Suppressor macrophage (primary cell): ENCODE measurements around the gene MALT1.
A peak's percentile ranks its signal among the peaks of the same experiment; 100 is the strongest.
"Not testable (repeated sequence)": the region's sequence is repeated elsewhere in the genome, so short reads cannot be mapped to it uniquely, and the experiment has no call there.

Source experiments
- DNase-seq, 4 experiments: peaks; one replicate each; pipeline ENCODE4 v3.0.0-alpha.2; 2020 to 2022

MALT1 gene

DNA sequence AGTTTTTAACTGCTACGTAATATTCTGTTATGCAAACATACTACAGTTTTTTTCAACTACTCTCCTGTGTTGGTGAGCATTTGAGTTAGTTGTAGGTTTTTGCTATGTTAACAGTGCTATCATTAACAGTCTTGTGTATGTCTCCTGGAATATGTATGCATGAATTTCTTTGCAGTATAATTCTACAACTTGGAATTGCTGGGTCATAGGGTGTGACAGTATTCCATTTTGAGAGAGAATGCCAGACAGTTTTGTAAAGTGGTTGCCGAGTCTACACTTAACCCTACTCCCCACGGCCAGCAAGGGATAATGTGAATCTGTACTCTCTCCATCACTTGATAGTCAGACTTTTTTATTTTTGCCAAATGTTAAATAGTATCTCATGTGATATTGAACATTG, 67.1 kb downstream of the MALT1 start:
- no peak for DNase-seq

DNA sequence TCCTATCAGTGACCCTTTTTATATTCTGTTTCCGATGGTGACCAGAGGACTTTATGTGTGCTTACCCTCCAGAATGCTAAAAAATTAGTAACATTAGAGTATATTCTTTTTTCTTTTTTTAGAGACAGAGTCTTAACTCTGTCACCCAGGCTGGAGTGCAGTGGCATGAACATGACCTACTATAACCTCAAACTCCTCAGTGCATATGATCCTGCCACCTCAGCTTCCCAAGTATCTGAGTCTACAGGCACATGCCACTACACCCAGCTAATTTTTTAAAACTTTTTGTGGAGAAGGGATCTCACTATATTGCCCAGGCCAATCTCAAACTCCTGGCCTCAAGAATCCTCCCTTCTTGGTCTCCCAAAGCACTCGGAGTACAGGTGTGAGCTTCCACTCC, 74.6 kb downstream of the MALT1 start:
- no peak for DNase-seq

DNA sequence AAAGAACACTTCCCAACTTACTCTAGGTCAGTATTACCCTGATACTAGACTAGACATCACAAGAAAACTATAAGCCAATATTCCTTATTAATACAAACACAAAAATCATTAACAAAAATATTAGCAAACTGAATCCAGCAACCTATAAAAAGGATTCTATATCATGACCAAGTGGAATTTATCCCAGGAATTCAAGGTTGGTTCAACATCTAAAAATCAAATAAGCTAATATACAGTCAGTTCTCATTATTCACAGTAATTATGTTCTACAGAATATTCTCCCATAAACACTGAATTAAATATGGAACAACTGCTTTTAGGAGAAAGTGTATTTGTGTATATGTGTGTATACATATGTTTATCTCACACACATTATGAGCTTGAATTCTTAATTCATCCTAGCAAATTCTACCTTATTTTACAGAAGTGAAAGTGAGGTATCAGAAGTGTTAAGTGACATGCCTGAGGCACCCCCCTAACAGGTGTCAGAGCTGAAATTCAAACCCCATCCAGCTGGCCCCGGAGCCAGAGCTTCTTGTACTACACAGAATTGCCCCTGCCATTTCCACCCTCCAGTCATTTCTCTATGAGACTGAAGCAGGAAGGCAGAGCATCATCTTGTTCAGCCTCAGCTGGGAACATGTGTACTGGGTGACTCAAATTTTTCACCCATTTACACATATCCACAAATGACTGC, 77.8 kb downstream of the MALT1 start:
- DNase-seq = no peak

DNA sequence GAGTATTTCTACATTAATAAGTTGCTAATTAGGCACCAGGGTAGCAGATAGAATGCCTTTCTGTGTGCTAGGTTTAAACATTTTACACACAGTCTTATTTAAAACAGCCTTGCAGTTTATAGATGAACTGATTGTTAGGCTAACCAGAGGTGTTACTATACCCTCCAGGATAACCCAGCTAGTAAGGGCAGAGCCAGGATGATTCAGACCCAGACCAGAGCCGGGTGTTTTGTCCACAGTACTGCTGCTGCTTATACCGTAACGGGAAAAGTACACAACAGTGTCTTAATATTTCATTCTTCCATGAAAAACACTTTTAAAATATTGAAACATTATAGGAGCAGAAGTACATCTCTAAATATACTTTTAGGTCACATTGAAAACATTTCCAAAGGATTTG, 82.7 kb downstream of the MALT1 start:
- DNase-seq = no peak

DNA sequence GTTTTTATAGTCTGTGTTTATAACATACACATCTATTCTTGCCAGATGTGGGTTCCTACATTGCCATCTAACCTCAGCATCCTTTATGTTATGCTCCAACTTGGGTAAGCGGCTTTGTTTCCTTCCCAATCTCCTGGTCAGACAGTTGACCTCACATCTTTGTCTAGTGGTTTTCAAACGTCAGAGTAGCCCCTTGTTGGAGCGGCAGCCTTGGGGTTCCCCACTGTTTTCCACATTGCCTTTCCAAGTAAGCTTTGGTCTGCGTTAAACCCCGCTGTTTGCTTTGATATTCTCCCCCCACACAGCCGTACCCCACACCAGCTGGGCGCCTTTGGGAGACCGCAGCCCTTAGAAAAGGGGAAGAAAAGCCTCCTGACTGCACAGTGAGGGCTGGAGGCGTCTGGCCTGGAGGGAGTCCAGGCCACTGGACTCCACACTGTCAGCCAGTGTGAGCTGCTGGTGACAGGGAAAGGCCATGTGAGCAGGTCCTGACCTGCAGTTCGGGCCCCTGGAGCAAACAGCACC, 83.3 kb downstream of the MALT1 start:
- DNase-seq = peak; percentile 91 to 96 (median 92)

DNA sequence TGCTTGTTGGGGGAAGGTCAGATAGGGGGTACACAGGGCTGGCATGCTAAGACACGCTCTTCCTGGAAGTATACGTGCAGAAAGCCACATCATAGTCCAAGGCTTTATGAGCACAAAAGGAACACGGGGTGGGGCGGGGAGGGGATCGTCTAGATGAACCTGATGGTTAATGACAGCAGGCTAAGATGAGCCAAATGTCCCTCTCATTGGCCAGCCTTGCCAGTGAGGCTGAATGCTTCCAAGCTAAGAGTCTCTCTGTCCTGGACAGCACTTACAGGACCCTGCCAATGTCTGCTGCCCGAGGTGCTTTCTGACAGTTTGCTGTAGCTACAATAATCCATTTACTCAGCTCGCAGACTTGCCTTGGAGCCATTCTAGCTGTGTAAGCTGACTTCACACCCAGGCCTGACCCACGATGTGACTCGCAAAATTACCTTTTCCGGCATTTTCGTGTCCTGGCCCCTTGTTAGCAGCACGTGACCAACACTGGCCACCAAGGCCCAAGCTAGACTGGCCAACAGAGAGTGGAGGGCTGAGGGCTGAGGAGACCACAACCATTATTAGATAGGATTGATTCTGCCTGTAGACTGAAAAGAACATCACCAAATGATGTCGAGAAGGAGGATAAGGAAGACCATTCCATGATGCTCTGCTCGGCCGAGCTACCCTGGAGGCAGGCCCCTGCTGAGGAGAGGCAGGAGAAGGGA, 84.2 kb downstream of the MALT1 start:
- DNase-seq = no peak

DNA sequence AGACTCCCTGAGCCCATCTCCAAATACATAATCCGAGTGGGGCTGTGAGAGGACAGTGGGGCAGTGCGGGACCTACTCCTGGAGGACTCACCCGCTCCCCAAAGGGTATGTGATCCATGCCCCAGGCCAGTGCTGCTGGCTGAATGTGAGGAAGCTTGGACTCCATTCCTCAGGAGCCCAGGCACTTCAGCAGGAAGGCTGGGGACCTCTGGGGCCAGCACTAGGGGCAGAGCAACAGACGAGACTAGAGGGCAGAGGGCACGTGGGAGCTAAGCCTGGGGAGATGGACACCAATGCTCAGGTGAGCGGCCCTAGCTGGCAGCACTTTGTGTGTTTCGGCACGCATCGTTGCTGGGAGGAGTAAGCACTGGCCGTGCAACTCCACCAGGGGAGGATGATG, 84.9 kb downstream of the MALT1 start:
- no peak for DNase-seq

DNA sequence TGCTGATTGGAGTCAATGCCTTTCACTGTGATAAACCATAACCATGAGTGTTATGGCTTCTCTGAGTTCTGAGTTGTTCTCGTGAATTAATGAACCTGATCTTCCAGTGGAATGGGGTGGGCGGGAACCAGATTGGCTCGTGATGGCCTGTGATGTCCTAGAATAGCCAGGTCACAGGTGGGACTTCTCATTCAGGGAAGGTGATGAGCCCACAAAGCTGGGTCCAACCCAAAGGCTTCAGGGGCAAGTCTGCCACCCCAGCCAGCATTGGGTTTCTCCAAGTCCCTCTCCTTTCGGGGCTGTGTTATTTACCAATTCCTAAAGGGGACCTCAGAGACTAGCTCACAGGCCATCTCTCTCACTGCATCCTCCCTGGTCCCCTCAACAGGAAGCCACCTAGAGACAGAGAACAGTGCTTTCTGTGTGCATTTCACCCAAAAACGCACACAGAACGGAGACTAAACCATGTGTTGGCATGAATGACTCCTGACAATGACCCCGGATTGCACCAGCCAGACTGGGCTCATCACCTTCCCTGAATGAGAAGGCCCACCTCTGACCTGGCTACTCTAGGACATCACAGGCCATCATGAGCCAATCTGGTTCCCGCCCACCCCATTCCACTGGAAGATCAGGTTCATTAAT, 85.5 kb downstream of the MALT1 start:
- DNase-seq = no peak

DNA sequence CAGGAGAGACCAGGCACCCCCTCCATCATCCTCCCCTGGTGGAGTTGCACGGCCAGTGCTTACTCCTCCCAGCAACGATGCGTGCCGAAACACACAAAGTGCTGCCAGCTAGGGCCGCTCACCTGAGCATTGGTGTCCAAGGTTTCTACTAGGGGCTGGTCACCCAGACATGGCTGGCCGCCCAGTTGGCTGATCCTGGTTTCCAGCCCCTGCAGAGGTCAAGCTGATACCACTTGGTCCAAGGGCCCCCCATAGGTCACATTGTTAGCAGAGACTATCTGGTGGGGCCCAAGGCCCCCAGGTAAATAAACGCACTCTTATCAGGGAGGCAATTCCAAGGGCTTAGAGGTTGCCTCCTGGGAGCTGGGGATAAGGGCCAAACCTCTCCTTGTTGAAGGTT, 86.1 kb downstream of the MALT1 start:
- DNase-seq = not testable (repeated sequence)

DNA sequence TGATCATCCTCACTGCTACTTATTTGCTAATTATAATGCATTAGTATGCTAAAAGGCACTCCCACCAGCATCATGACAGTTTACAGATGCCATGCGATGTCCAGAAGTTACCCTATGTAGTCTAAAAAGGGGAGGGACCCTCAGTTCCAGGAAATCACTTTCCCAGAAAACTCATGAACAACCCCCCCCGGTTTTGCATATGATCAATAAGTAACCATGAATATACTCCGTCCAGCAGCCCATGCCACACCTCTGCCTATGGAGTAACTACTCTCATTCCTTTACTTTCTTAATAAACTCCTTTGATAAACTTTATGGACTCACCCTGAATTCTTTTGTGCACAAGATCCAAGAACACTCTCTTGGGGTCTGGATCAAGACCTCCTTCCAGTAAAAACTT, 86.8 kb downstream of the MALT1 start:
- DNase-seq = no peak

DNA sequence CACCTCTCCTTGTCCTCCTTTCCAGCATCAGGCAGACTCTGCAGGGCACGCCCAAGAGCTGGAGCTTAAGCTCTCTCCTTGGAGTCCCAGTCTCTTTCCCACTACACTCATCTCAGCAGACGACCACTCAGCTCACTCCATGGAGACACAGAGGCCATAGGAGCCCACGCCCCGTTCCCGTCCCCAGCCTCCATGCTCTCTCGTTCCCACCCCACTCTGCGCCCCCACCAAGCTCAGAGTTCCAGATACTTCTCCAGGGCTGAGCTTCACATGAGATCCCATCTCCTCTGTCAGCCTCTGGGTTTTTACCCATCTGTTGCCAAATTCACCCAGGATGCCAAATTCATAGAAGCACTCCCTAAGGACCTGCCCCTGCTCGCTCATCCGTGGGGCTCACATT, 87.3 kb downstream of the MALT1 start:
- no peak for DNase-seq

DNA sequence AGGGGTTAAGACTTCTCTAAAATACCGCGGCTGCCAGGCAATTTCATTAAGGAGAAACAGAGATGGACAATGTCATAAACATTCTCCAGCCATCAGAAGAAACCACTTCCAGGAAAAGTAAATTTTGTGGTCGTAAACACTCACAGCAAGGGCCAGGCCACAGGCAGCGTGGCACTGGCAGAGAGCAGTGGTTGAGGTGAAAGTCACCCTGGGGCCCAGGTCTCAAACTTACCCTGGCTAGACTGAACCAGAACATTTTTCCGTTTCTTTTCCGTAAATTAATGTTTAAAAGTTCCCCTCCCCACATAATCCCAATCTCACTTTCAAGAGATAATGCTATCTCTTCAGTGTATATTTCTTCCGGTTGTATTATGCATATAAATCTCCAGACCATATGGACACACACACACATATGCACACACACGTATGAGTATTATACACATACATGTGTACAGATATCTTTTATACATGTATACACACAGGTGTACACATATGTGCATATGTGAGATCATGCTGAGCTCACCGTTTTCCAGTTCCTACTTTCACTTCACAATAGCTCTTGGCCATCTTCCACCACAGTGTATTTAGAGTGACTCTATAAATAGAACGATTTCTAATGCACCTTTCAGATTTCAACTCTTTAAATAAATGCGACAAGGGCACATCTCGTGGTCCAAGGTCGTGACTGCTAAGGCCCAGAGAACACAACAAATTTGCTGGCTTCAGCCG, 90.1 kb downstream of the MALT1 start:
- DNase-seq = peak in 2 of 4 experiments; percentile 14 to 15

DNA sequence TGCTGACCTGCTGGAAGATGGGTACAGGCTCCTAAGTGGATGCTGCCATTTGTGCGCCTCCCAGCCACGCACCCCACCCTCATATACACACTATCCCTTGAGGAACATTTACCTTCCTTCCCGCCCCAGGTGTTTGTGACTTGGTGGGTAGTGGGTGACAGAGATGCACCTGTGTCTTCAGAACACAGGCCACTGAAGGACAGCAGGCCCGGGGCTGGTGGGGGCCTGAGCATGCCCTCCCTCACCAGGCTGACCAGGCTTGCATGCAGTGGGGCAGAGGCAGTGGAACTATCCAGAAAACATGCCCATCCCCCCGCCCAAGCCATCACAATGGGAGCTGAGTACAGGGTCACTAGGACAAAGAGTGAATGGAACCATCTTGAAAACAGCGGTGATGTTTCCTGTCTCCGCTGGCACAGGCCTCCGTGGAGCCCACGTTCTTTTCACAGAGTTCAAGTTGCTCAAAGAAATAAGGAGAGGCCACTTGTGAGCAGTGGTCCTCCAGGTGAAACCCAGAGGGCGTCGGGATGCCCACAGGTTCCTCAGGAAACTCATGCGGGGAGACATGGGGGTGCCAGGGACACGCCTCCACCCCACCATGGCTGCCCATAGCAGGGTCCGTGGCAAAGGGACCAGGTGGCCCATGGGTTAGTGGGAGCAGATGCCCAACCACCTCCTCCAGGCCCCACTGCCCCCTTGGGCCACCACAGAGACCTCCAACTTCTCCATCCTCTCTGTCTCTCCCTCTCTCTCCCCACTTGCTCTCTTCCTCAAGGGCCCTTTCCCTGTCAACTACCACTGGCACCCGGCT, 90.9 kb downstream of the MALT1 start:
- no peak for DNase-seq

DNA sequence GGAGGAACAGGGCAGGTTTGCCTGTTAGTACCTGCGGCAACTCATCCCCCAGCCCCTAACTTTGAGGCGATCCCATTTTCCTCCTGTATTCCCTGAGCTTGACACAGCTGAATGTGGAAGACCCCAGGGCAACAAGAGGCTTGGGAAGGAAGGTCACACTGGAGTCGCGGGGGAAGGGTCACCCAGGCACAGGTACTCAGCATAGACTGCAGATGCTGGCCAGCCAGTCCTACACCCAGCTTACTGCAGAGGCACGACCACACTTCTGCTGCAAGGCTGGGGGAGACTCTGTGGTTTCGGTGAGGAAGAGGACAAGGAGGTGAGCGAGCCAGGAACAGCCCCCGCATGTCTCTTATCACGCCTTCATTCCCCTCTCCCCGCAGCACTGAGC, 91.5 kb downstream of the MALT1 start:
- DNase-seq = no peak

DNA sequence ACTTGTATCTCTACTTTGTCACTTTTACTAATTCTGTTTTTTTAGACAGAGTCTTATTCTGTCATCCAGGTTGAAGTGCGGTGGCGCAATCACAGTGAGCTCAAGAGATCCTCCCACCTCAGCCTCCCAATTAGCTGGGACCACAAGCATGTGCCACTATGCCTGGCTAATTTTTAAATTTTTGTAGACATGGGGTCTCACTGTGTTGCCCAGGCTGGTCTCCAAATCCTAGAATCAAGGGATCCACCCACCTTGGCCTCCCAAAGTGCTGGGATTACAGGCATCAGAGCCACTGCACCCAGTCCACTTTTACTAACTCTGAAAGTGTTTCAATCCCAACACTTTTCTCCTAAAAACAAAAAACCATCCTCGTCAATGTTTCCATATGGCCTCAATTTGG, 94.9 kb downstream of the MALT1 start:
- DNase-seq = peak in 1 of 4 experiments; percentile 7

DNA sequence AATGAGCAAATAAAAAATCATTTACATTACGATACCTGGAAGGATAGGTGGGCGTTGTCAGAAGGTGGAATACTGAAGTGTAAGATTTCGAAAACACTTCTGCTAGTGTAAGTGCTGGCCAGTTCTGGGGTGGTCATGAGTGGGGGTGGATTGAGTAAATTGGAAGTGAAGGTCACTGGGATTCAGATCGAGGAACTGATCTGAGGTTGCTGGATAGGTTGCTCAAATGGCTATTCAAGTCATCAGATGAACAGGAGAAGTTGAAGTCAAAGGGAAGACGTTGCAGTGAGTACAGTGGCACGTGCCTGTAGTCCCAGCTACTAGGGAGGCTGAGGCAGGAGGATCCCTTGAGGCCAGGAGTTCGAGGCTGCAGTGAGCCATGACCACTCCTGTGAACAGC, 95.7 kb downstream of the MALT1 start:
- DNase-seq = peak; percentile 18 to 64 (median 40)

DNA sequence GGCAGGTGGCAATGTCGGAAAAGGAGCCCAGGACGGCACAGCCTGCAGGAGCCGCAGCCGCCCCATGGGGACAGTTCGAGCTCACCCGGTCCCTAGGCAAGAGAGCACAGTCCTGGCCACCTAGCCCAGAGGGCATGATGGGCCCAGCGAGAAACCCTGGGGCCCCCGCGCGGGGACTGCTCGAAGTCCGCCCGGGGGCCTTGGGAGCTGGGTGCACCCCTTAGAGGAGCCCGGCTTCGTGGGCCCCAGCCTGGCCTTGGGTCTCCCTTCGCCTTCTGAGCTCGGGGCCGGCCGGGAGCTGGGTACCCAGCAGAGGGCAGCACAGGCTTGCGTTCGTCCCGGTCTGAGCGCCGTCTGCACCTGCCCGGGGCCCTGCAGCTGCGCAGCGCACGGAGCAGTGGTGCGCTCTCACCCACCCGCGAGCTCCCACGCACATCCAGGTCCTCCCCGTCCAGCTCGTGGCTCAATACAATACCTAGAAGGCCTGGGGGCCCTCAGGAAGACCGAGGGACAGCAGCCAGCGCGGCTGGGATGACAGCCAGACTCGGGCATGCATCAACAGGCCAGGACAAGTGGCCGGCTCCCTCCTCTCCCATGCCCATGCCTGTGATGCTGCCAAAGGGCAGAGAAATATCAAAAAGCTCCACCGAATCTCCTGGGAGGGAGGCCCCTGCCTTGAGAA, 97.2 kb downstream of the MALT1 start:
- DNase-seq = peak; percentile 65 to 85 (median 75)

DNA sequence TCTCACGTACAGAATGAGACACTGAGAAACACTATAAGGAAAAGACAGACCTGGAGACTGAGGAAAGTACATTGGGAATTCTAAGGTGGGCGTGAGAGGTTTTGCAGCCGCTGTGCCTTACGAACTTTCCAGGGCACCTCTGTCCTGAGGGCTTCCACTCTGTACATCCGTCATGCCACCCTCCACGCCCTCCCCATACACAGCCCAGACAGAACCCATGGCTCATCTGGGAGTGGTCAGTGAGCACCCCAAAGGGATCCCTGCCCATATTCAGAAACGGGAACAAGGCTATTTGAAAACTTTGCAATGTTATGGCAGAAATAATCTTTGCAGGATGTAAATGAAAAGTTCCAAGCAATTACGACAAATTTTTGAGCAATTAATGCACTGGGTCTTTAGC, 98.1 kb downstream of the MALT1 start:
- DNase-seq = no peak

DNA sequence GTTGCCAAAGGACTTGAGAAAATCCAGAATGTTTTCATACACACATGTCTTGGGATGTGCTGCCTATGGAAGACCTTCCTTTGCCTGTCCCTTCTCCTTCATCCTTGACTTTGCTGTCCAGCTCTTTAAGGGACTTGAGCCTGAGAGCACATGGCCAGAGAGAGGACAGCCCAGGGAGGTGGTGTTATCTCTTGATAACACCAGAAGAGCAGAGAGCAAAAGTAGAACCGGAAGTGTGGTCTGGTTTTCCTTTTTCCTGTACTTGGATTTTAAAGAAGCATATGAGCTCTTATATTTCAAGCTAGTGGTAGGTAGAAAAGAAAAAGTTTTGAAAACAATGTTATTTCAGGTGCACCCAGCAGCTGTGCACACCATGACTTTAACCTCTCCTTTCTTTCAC, 99.3 kb downstream of the MALT1 start:
- no peak for DNase-seq

DNA sequence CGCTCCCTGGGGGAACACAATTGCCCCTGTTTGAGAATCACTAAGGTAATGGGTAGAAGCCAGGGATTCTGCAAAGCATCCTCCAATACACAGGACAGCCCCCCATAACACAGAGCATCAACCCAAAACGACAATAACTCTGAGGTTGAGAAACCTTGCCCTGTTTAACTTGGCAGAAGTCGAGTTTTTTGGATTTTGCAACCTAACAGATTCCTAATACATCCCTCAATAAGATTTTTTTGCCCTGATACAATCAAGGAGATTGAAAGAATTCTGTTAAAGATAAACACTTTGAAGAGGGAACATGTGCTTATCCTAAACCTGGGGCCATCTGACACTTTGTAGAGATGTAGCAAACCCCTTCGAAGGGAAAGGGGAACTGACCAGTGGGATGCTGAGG, 100.9 kb downstream of the MALT1 start:
- no peak for DNase-seq

DNA sequence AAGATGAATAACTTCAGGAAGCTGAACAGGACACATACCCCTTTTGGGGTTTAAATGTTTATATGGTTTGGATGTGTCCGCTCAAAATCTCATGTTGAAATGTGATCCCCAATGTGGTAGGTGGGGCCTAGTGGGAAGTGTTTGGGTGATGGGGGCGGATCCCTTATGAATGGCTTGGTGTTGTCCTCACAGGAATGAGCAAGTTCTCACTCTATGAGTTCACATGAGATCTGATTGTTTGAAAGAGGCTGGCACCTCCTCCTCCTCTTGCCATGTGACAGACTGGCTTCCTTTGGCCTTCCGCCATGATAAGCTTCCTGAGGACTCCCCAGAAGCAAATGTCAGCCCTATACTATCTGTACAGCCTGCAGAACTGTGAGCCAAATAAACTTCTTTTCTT, 104.8 kb downstream of the MALT1 start:
- no peak for DNase-seq

DNA sequence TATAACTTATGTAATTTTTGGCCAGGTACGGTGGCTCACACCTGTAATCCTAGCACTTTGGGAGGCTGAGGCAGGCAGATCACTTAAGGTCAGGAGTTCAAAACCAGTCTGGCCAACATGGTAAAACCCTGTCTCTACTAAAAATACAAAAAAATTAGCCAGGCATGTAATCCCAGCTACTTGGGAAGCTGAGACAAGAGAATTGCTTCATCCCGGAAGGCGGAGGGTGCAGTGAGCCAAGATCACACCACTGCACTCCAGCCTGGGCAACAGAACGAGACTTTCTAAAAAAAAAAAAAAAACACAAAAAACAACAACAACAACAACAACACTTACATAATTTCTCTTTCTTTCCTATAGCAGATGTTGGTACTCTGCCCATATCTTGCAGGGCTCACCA, 105.3 kb downstream of the MALT1 start:
- DNase-seq = not testable (repeated sequence)
